HCT116 (cell line): Measurements from ENCODE around the gene NPAS4. TPM values are rescaled to one million over a fixed set of nuclear protein-coding genes. Genes with fewer than 3 reads are reported as not detected.
"Not testable (repeated sequence)": the region's sequence is repeated elsewhere in the genome, so short reads cannot be mapped to it uniquely, and the experiment has no call there.

Experiments
- ATAC-seq: fragments of 200-7000 bp; cut with Tn5 transposase; 2 replicates; pipeline ENCODE4 v1.9.1; 2020; ENCODE audit warnings: mild to moderate bottlenecking, moderate library complexity
- BruUV-seq: library from RNA; stranded (reverse); fragments of 400-500 nt; replicated peaks from 2 replicates; lab custom pipeline; 2021; lab: Mats Ljungman, UMichigan
- CTCF ChIA-PET: fragments of 300-600 bp; sonication (Branson Sonifier 250); formaldehyde crosslinking; loops from one replicate; lab custom pipeline; 2021; ENCODE audit warnings: antibody characterized with exemption; lab: Charles Lee
- POLR2A ChIA-PET: fragments of 300-600, 350-600 bp; sonication (Branson Sonifier 250); formaldehyde crosslinking; loops from one replicate; lab custom pipeline; 2021; ENCODE audit warnings: antibody characterized with exemption; lab: Charles Lee
- RAD21 ChIA-PET, 2 experiments: fragments of 300-600 bp; sonication (Branson Sonifier 250); formaldehyde crosslinking; loops; one replicate each; lab custom pipeline; 2023; ENCODE audit warnings: low total read pairs in 2 of 2; ENCODE audit not compliant: uncharacterized antibody in 2 of 2, unreplicated experiment in 2 of 2, low non-redundant PET in 1 of 2; lab: Charles Lee
- DNase-seq: peaks from one replicate; pipeline ENCODE4 v3.0.0-alpha.2; 2010; ENCODE audit warnings: low read depth, low spot score
- H2AFZ ChIP-seq: fragments of 200-600 bp; shearing (Covaris generic), sonication (generic); 2 replicates; pipeline ENCODE4 v1.6.1; 2017; ENCODE audit warnings: low read depth, mixed run types, mixed read lengths, antibody characterized with exemption, low read length; ENCODE audit not compliant: poor library complexity, severe bottlenecking
- H3K27ac ChIP-seq: 2 replicates; pipeline ENCODE4 v1.5.1; 2012; ENCODE audit warnings: low read depth, low read length
- H3K27me3 ChIP-seq: fragments of 200-600 bp; sonication (generic); 2 replicates; pipeline ENCODE4 v1.6.1; 2016; ENCODE audit warnings: mixed run types, low read length, mixed read lengths; ENCODE audit not compliant: insufficient read depth
- H3K36me3 ChIP-seq, 2 experiments: fragments of 200-500 bp in 1 of 2; fragments of 200-600 bp in 1 of 2; sonication (Bioruptor generic) in 1 of 2; sonication (generic) in 1 of 2; 2 replicates each; pipeline versions ENCODE4 v1.5.1 to v1.6.1; 2014 to 2016; ENCODE audit warnings: low read length in 2 of 2, inconsistent platforms in 1 of 2, mixed read lengths in 1 of 2, mixed run types in 1 of 2; ENCODE audit not compliant: insufficient read depth in 2 of 2, control insufficient read depth in 1 of 2
- H3K4me1 ChIP-seq, 2 experiments: fragments of 200-600 bp in 1 of 2; sonication (generic) in 1 of 2; 2 replicates each; pipeline versions ENCODE4 v1.5.1 to v1.6.1; 2012 to 2017; ENCODE audit warnings: low read length in 2 of 2, inconsistent platforms in 1 of 2, mild to moderate bottlenecking in 1 of 2, mixed read lengths in 1 of 2, mixed run types in 1 of 2, moderate library complexity in 1 of 2; ENCODE audit not compliant: insufficient read depth in 2 of 2, control insufficient read depth in 1 of 2
- H3K4me2 ChIP-seq: fragments of 200-600 bp; sonication (generic); 2 replicates; pipeline ENCODE4 v1.6.1; 2017; ENCODE audit warnings: mixed run types, low read length, mixed read lengths
- H3K4me3 ChIP-seq, 2 experiments: fragments of 200-600 bp in 1 of 2; sonication (generic) in 1 of 2; replicated peaks in 1 of 2; 2 replicates each; pipeline ENCODE4 v1.5.1; 2011 to 2016; ENCODE audit warnings: low read length in 2 of 2, control low read depth in 1 of 2, low read depth in 1 of 2, mild to moderate bottlenecking in 1 of 2, mixed read lengths in 1 of 2, mixed run types in 1 of 2
- H3K79me2 ChIP-seq: fragments of 200-600 bp; sonication (generic); 2 replicates; pipeline ENCODE4 v1.6.1; 2017; ENCODE audit warnings: mild to moderate bottlenecking, mixed run types, low read length, moderate library complexity, mixed read lengths; ENCODE audit not compliant: insufficient read depth
- H3K9ac ChIP-seq: fragments of 200-600 bp; sonication (generic); 2 replicates; pipeline ENCODE4 v1.6.1; 2016; ENCODE audit warnings: low read length, mixed read lengths
- H3K9me2 ChIP-seq: fragments of 200-600 bp; sonication (generic), shearing (Covaris generic); 2 replicates; pipeline ENCODE4 v1.6.1; 2017; ENCODE audit warnings: mixed run types, mild to moderate bottlenecking, moderate library complexity; ENCODE audit not compliant: insufficient read depth
- H3K9me3 ChIP-seq, 2 experiments: fragments of 200-500 bp in 1 of 2; fragments of 200-600 bp in 1 of 2; sonication (Bioruptor generic) in 1 of 2; sonication (generic) in 1 of 2; 2 replicates each; pipeline ENCODE4 v1.6.1; 2014 to 2017; ENCODE audit warnings: low read length in 2 of 2, mixed read lengths in 2 of 2, inconsistent platforms in 1 of 2, low read depth in 1 of 2, mild to moderate bottlenecking in 1 of 2, mixed run types in 1 of 2, moderate library complexity in 1 of 2; ENCODE audit not compliant: control insufficient read depth in 1 of 2, insufficient read depth in 1 of 2
- H4K20me1 ChIP-seq: fragments of 200-600 bp; sonication (generic), shearing (Covaris generic); 2 replicates; pipeline ENCODE4 v1.6.1; 2017; ENCODE audit warnings: mixed run types, mild to moderate bottlenecking, moderate library complexity; ENCODE audit not compliant: insufficient read depth
- CBX3 ChIP-seq: IDR thresholded peaks from 2 replicates; pipeline ENCODE4 v1.6.1; 2012; ENCODE audit warnings: low read depth
- EGR1 ChIP-seq: IDR thresholded peaks from 2 replicates; pipeline ENCODE4 v1.6.1; 2012; ENCODE audit warnings: low read depth
- intact Hi-C: fragments of 100-400 bp; cut with micrococcal nuclease; formaldehyde crosslinking; loops from 2 replicates; pipeline ENCODE4 v1.10.0; 2022
- total RNA-seq: library from RNA; stranded (reverse); gene quantifications from one replicate; pipeline ENCODE4 v1.2.1, GENCODE V29; 2021; ENCODE audit not compliant: unreplicated experiment
- TF ChIP-seq, protein P1 (sequence below), 3 experiments: fragments of 200-600 bp in 1 of 3; sonication (generic) in 1 of 3; IDR thresholded peaks in 2 of 3; conservative IDR thresholded peaks in 1 of 3; 2 replicates each; pipeline ENCODE4 v1.5.1; 2012 to 2017; ENCODE audit warnings: low read depth in 2 of 3, low read length in 2 of 3, antibody characterized with exemption in 1 of 3, borderline replicate concordance in 1 of 3, control low read depth in 1 of 3, mild to moderate bottlenecking in 1 of 3, mixed read lengths in 1 of 3, mixed run types in 1 of 3, moderate library complexity in 1 of 3; ENCODE audit not compliant: insufficient read depth in 1 of 3
- TF ChIP-seq, protein P2 (sequence below): IDR thresholded peaks from 2 replicates; pipeline ENCODE4 v1.6.1; 2012

Gene NPAS4
- total RNA-seq, 1 experiment from 2014 or later, result not detected

DNA sequence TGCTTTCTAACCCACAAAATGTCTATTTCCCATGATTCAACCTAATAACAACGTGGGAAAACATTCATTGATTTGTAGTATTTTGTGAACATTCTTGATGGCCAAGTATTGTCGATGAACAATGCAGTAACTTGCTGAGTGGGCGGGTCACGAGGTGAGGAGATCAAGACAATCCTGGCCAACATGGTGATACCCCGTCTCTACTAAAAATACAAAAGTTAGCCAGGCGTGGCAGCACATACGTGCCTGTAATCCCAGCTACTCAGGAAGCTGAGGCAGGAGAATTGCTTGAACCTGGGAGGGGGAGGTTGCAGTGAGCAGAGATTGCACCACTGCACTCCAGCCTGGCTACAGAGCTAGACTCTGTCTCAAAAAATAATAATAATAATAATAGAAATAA lies 40.6 kb upstream of the NPAS4 start:
- H3K79me2 ChIP-seq, DNase-seq, intact Hi-C loops, H4K20me1 ChIP-seq, H3K27ac ChIP-seq, BruUV-seq, H3K9me2 ChIP-seq, RAD21 ChIA-PET, H3K36me3 ChIP-seq, H3K9ac ChIP-seq, H3K4me3 ChIP-seq, H3K9me3 ChIP-seq, H3K27me3 ChIP-seq: not testable (repeated sequence)
- Histone ChIP-seq H3K4me1 (peaks cover 8 to 20% of the 10 kb centered on the region in 2 experiments), H3K4me2 (peak overlapping the region; percentile 49), H2AFZ (peak overlapping the region; percentile 95)
- ChIA-PET CTCF (interaction anchor here (0.7 to 1.6 kb wide), 4 partner anchors 9 to 69 kb away, joined by 3 to 11 read pairs (median 4); no protein-coding TSS in a partner anchor), POLR2A (interaction anchor here (1.6 kb wide), 1 partner anchor 68 kb away, joined by 7 read pairs; no protein-coding TSS in a partner anchor)
- peak; percentile 50; the same call in 1 of the 2 replicates for TF ChIP-seq CBX3
- TF ChIP-seq, protein P1, sequence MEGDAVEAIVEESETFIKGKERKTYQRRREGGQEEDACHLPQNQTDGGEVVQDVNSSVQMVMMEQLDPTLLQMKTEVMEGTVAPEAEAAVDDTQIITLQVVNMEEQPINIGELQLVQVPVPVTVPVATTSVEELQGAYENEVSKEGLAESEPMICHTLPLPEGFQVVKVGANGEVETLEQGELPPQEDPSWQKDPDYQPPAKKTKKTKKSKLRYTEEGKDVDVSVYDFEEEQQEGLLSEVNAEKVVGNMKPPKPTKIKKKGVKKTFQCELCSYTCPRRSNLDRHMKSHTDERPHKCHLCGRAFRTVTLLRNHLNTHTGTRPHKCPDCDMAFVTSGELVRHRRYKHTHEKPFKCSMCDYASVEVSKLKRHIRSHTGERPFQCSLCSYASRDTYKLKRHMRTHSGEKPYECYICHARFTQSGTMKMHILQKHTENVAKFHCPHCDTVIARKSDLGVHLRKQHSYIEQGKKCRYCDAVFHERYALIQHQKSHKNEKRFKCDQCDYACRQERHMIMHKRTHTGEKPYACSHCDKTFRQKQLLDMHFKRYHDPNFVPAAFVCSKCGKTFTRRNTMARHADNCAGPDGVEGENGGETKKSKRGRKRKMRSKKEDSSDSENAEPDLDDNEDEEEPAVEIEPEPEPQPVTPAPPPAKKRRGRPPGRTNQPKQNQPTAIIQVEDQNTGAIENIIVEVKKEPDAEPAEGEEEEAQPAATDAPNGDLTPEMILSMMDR (IDR thresholded peaks at IDR 0.05 in 2 of 3, conservative IDR thresholded peaks at IDR 0.05 in 1 of 3; ENCODE audit: borderline replicate concordance in 1 of 3, insufficient read depth in 1 of 3, low read depth in 2 of 3, low read length in 2 of 3), result 0 out of 6 replicates have a peak, but pooled peaks of 1 of the 3 experiments have one; percentile 8
- TF ChIP-seq EGR1, result peak; percentile 80
- TF ChIP-seq, protein P2, sequence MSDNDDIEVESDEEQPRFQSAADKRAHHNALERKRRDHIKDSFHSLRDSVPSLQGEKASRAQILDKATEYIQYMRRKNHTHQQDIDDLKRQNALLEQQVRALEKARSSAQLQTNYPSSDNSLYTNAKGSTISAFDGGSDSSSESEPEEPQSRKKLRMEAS, result peak; percentile 50
- ATAC-seq, result peak; percentile 86

DNA sequence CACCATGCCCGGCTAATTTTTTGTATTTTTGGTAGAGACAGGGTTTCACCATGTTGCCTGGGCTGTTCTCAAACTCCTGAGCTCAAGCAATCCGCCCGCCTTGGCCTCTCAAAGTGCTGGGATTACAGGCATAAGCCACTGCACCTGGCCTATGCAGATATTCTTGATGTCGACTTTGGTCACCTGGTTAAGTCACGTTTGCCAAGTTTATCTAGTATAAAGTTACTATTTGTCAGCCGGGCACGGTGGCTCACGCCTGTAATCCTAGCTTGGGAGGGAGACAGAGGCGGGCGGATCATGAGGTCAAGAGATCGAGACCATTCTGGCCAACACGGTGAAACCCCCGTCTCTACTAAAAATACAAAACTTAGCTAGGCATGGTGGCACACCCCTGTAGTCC lies 36.5 kb upstream of the NPAS4 start:
- ATAC-seq, H3K36me3 ChIP-seq, BruUV-seq, H4K20me1 ChIP-seq, H3K9ac ChIP-seq, DNase-seq, H3K27ac ChIP-seq, H3K9me3 ChIP-seq, H3K4me3 ChIP-seq, H3K4me2 ChIP-seq, H3K9me2 ChIP-seq, H3K27me3 ChIP-seq, H3K79me2 ChIP-seq, intact Hi-C loops: not testable (repeated sequence)
- POLR2A ChIA-PET, result interaction anchor here (1.1 kb wide), 1 partner anchor 12 kb away, joined by 4 read pairs; no protein-coding TSS in a partner anchor
- peak overlapping the region; percentile 93 for H2AFZ ChIP-seq
- CTCF ChIA-PET, result interaction anchor here (1.8 to 10.1 kb wide), 4 partner anchors 20 to 294 kb away, joined by 5 to 121 read pairs (median 26); partner anchors contain the start of gene RBM4B
- peaks cover 19 to 43% of the 10 kb centered on the region in 2 experiments for H3K4me1 ChIP-seq
- RAD21 ChIA-PET, result interaction anchor here in 1 of 2 experiments (0.7 kb wide), 1 partner anchor 502 kb away, joined by 3 read pairs; no protein-coding TSS in a partner anchor
